ENCODE measurements around the gene WDFY4. TPM values are rescaled to one million over a fixed set of nuclear protein-coding genes. Genes with fewer than 3 reads are reported as not detected.

Gene WDFY4
- polyA plus RNA-seq, 2 of the 4 experiments (the other 2 are of a cell fraction) = not detected

- CTCF ChIA-PET = interaction anchor here (1.2 to 1.6 kb wide), 2 partner anchors 26 to 29 kb away, joined by 3 read pairs; no protein-coding TSS in a partner anchor
- H3K4me2 ChIP-seq = no peak overlapping the region
- no peak for DNase-seq (ENCODE audit: low read depth in 1 of 2, low spot score in 1 of 2)
- FAIRE-seq = no peak
- no peak for ATAC-seq
- no peaks in the 10 kb centered on the region for H3K4me1 ChIP-seq
- TF ChIP-seq CTCF (IDR thresholded peaks at IDR 0.05) = no peak
- no peak for TF ChIP-seq PHF8 (IDR thresholded peaks at IDR 0.05; ENCODE audit: borderline replicate concordance, low read depth)
- no peak for TF ChIP-seq EP300 (IDR thresholded peaks at IDR 0.05)
- no peak for TF ChIP-seq EHMT2 (IDR thresholded peaks at IDR 0.05; ENCODE audit: low read depth)
- no peak for TF ChIP-seq CBX2 (IDR thresholded peaks at IDR 0.05; ENCODE audit: borderline replicate concordance, low read depth)
- TF ChIP-seq POLR2AphosphoS2 (conservative IDR thresholded peaks at IDR 0.05; ENCODE audit: low read length) = no peak
- TF ChIP-seq, protein P1, sequence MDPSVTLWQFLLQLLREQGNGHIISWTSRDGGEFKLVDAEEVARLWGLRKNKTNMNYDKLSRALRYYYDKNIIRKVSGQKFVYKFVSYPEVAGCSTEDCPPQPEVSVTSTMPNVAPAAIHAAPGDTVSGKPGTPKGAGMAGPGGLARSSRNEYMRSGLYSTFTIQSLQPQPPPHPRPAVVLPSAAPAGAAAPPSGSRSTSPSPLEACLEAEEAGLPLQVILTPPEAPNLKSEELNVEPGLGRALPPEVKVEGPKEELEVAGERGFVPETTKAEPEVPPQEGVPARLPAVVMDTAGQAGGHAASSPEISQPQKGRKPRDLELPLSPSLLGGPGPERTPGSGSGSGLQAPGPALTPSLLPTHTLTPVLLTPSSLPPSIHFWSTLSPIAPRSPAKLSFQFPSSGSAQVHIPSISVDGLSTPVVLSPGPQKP (IDR thresholded peaks at IDR 0.05; ENCODE audit: low read depth, low read length) = no peak
- TF ChIP-seq, protein P2, sequence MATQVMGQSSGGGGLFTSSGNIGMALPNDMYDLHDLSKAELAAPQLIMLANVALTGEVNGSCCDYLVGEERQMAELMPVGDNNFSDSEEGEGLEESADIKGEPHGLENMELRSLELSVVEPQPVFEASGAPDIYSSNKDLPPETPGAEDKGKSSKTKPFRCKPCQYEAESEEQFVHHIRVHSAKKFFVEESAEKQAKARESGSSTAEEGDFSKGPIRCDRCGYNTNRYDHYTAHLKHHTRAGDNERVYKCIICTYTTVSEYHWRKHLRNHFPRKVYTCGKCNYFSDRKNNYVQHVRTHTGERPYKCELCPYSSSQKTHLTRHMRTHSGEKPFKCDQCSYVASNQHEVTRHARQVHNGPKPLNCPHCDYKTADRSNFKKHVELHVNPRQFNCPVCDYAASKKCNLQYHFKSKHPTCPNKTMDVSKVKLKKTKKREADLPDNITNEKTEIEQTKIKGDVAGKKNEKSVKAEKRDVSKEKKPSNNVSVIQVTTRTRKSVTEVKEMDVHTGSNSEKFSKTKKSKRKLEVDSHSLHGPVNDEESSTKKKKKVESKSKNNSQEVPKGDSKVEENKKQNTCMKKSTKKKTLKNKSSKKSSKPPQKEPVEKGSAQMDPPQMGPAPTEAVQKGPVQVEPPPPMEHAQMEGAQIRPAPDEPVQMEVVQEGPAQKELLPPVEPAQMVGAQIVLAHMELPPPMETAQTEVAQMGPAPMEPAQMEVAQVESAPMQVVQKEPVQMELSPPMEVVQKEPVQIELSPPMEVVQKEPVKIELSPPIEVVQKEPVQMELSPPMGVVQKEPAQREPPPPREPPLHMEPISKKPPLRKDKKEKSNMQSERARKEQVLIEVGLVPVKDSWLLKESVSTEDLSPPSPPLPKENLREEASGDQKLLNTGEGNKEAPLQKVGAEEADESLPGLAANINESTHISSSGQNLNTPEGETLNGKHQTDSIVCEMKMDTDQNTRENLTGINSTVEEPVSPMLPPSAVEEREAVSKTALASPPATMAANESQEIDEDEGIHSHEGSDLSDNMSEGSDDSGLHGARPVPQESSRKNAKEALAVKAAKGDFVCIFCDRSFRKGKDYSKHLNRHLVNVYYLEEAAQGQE (IDR thresholded peaks at IDR 0.05) = no peak
- no peak for TF ChIP-seq RARB (CRISPR knock-in tag; IDR thresholded peaks at IDR 0.05)
- no peak for TF ChIP-seq ZC3H11A (IDR thresholded peaks at IDR 0.05)
- no peak for TF ChIP-seq GATA3 (IDR thresholded peaks at IDR 0.05; ENCODE audit: borderline replicate concordance)
- TF ChIP-seq MAZ (IDR thresholded peaks at IDR 0.05; ENCODE audit: borderline replicate concordance, low read depth, low read length) = no peak
- TF ChIP-seq PBX3 (IDR thresholded peaks at IDR 0.05) = no peak
- no peaks in the 10 kb centered on the region for H3K9me3 ChIP-seq
- H3K4me3 ChIP-seq = no peak overlapping the region
- H3K27ac ChIP-seq = no peak overlapping the region
- POLR2A ChIA-PET = no interaction called here
- 0% methylated on average over 1 of the region's 1 CpG for WGBS (ENCODE audit: missing lambda C conversion rate)
Observed at GRCh38 chr10:48733329-48733728, 48.7 kb downstream of the WDFY4 start.

- ATAC-seq (no peak), FAIRE-seq (no peak)
Observed at GRCh38 chr10:48735836-48736390, 51.2 kb downstream of the WDFY4 start.

More at GRCh38 chr10:48735836-48736390, 51.2 kb downstream of the WDFY4 start:
- ChIA-PET CTCF (interaction anchor here (1.3 kb wide), 1 partner anchor 11 kb away, joined by 3 read pairs; no protein-coding TSS in a partner anchor), POLR2A (no interaction called here)
- no peak overlapping the region for H3K27ac ChIP-seq
- DNase-seq (ENCODE audit: low read depth in 1 of 2, low spot score in 1 of 2) = no peak
- H3K4me2 ChIP-seq = no peak overlapping the region
- no peaks in the 10 kb centered on the region for H3K9me3 ChIP-seq
- H3K4me3 ChIP-seq = no peak overlapping the region
- TF ChIP-seq, protein P3, sequence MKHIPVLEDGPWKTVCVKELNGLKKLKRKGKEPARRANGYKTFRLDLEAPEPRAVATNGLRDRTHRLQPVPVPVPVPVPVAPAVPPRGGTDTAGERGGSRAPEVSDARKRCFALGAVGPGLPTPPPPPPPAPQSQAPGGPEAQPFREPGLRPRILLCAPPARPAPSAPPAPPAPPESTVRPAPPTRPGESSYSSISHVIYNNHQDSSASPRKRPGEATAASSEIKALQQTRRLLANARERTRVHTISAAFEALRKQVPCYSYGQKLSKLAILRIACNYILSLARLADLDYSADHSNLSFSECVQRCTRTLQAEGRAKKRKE (CRISPR knock-in tag; IDR thresholded peaks at IDR 0.05; ENCODE audit: low read depth) = no peak
- WGBS (ENCODE audit: missing lambda C conversion rate) = 25% methylated on average over 8 of the region's 8 CpGs
- H3K4me1 ChIP-seq = no peaks in the 10 kb centered on the region
